Measurements from ENCODE around the gene SLC41A1.
A peak's percentile ranks its signal among the peaks of the same experiment; 100 is the strongest.

SLC41A1 gene

GRCh38 chr1:205774198-205775014 is 38.6 kb downstream of the SLC41A1 start:
- no peaks in the 10 kb centered on the region for H3K79me2 ChIP-seq
- H3K27ac ChIP-seq, result no peak overlapping the region
- H3K4me3 ChIP-seq (ENCODE audit: low read depth, low read length), result peak overlapping the region; percentile 98
- no peak overlapping the region for H3K9ac ChIP-seq
- no peaks in the 10 kb centered on the region for H3K36me3 ChIP-seq (ENCODE audit: control insufficient read depth, insufficient read depth, low read length)
- no peaks in the 10 kb centered on the region for H3K4me1 ChIP-seq
- H3K4me2 ChIP-seq (ENCODE audit: low read length), result peak overlapping the region; percentile 98
- no peaks in the 10 kb centered on the region for H3K9me3 ChIP-seq (ENCODE audit: control insufficient read depth, low read length)
- H2AFZ ChIP-seq, result peak overlapping the region; percentile 90
- H3K27me3 ChIP-seq (ENCODE audit: control insufficient read depth, insufficient read depth, low read length), result no peaks in the 10 kb centered on the region
- no peak for TF ChIP-seq CTCF (IDR thresholded peaks at IDR 0.05)

DNA sequence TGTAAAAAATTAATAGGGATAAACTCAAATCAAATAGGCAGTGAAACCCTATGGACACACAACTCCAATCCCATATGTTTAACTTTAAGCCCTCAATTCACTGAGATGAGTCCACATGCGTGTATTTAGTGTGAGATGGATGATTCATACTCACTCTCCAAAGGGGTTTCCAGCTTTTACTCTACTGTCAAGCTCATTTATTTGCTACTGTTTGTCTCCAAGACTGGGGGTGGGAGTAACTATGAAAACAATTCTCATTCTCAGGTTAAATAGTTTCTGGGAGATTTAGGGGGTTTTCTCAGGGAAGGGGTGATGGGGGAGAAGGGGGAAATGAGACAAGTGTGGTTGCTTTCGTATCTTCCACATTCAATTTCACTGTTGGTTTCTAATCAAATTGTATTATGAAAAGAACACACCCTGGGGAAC is 40.4 kb downstream of the SLC41A1 start:
- TF ChIP-seq CTCF (IDR thresholded peaks at IDR 0.05), result no peak
- H2AFZ ChIP-seq, result no peak overlapping the region
- no peak overlapping the region for H3K27ac ChIP-seq
- no peaks in the 10 kb centered on the region for H3K4me1 ChIP-seq
- no peak overlapping the region for H3K4me3 ChIP-seq (ENCODE audit: low read depth, low read length)
- H3K9ac ChIP-seq, result no peak overlapping the region
- no peak overlapping the region for H3K4me2 ChIP-seq (ENCODE audit: low read length)
- no peaks in the 10 kb centered on the region for H3K9me3 ChIP-seq (ENCODE audit: control insufficient read depth, low read length)
- no peaks in the 10 kb centered on the region for H3K79me2 ChIP-seq
- H3K27me3 ChIP-seq (ENCODE audit: control insufficient read depth, insufficient read depth, low read length), result no peaks in the 10 kb centered on the region
- H3K36me3 ChIP-seq (ENCODE audit: control insufficient read depth, insufficient read depth, low read length), result no peaks in the 10 kb centered on the region

GRCh38 chr1:205770618-205771017 is 42.4 kb downstream of the SLC41A1 start:
- no peak for TF ChIP-seq CTCF (IDR thresholded peaks at IDR 0.05)
- H3K9ac ChIP-seq, result no peak overlapping the region
- H3K27ac ChIP-seq, result no peak overlapping the region
- H3K4me2 ChIP-seq (ENCODE audit: low read length), result no peak overlapping the region
- H3K9me3 ChIP-seq (ENCODE audit: control insufficient read depth, low read length), result no peaks in the 10 kb centered on the region
- no peaks in the 10 kb centered on the region for H3K79me2 ChIP-seq
- H3K4me3 ChIP-seq (ENCODE audit: low read depth, low read length), result no peak overlapping the region
- no peak overlapping the region for H2AFZ ChIP-seq
- H3K4me1 ChIP-seq, result no peaks in the 10 kb centered on the region
- no peaks in the 10 kb centered on the region for H3K36me3 ChIP-seq (ENCODE audit: control insufficient read depth, insufficient read depth, low read length)
- no peaks in the 10 kb centered on the region for H3K27me3 ChIP-seq (ENCODE audit: control insufficient read depth, insufficient read depth, low read length)

DNA sequence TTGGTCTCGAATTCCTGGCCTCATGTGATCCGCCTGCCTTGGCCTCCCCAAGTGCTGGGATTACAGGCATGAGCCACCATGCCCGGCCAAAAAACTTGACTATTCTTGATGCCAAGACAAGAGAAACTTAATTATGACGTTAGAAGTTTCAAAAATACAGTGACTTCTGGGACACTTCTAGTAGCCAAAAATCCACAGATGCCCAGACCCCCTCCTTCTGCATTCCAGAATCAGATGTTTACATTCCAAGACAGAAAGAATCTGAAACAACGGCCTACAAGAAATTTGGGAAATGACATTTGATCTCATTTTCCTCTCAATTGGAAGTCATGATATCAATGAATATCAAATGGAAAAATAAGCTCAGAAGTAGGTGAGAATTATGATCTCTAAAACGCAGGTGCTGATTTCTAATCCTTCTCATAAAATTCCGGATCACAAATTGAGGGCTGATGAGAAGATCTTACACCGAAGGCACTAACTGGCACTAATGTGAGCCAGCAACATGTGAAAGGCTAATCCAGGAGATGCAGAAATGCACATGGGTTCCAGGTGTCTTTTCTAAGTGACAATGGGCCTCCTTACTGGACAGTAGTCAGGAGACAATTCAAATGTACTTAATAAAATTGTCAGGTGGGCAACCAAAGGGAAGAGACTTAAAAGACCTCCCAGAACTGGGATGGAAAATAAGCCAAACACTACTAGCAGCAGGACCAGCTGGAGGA is 43.2 kb downstream of the SLC41A1 start:
- H3K27ac ChIP-seq, result no peak overlapping the region
- H3K4me1 ChIP-seq, result no peaks in the 10 kb centered on the region
- TF ChIP-seq CTCF (IDR thresholded peaks at IDR 0.05), result no peak
- no peak overlapping the region for H3K9ac ChIP-seq
- no peak overlapping the region for H2AFZ ChIP-seq
- H3K4me3 ChIP-seq (ENCODE audit: low read depth, low read length), result no peak overlapping the region
- H3K79me2 ChIP-seq, result no peaks in the 10 kb centered on the region
- H3K9me3 ChIP-seq (ENCODE audit: control insufficient read depth, low read length), result no peaks in the 10 kb centered on the region
- H3K27me3 ChIP-seq (ENCODE audit: control insufficient read depth, insufficient read depth, low read length), result no peaks in the 10 kb centered on the region
- H3K4me2 ChIP-seq (ENCODE audit: low read length), result no peak overlapping the region
- H3K36me3 ChIP-seq (ENCODE audit: control insufficient read depth, insufficient read depth, low read length), result no peaks in the 10 kb centered on the region
